ENCODE measurements around the gene MEIS2.

MEIS2 gene

GRCh38 chr15:37004373-37004869, 95.9 kb downstream of the MEIS2 start:
- no peak for DNase-seq (ENCODE audit: low read depth)
- no peak for TF ChIP-seq CTCF (IDR thresholded peaks at IDR 0.05; ENCODE audit: low read depth, low read length, missing control alignments)
- H3K4me3 ChIP-seq (ENCODE audit: low read depth, low read length): no peak overlapping the region

GRCh38 chr15:37002041-37002672, 98.2 kb downstream of the MEIS2 start:
- no peak for TF ChIP-seq CTCF (IDR thresholded peaks at IDR 0.05; ENCODE audit: low read depth, low read length, missing control alignments)
- no peak for DNase-seq (ENCODE audit: low read depth)
- H3K4me3 ChIP-seq (ENCODE audit: low read depth, low read length): no peak overlapping the region

GRCh38 chr15:37001417-37001816, 98.9 kb downstream of the MEIS2 start:
- no peak overlapping the region for H3K4me3 ChIP-seq (ENCODE audit: low read depth, low read length)
- TF ChIP-seq CTCF (IDR thresholded peaks at IDR 0.05; ENCODE audit: low read depth, low read length, missing control alignments): no peak
- DNase-seq (ENCODE audit: low read depth): no peak

GRCh38 chr15:36999778-37000177, 100.6 kb downstream of the MEIS2 start:
- DNase-seq (ENCODE audit: low read depth): no peak
- no peak overlapping the region for H3K4me3 ChIP-seq (ENCODE audit: low read depth, low read length)
- TF ChIP-seq CTCF (IDR thresholded peaks at IDR 0.05; ENCODE audit: low read depth, low read length, missing control alignments): no peak

GRCh38 chr15:36996538-36997181, 103.7 kb downstream of the MEIS2 start:
- no peak for DNase-seq (ENCODE audit: low read depth)
- TF ChIP-seq CTCF (IDR thresholded peaks at IDR 0.05; ENCODE audit: low read depth, low read length, missing control alignments): no peak
- no peak overlapping the region for H3K4me3 ChIP-seq (ENCODE audit: low read depth, low read length)

GRCh38 chr15:36996121-36996520, 104.2 kb downstream of the MEIS2 start:
- no peak for DNase-seq (ENCODE audit: low read depth)
- TF ChIP-seq CTCF (IDR thresholded peaks at IDR 0.05; ENCODE audit: low read depth, low read length, missing control alignments): no peak
- H3K4me3 ChIP-seq (ENCODE audit: low read depth, low read length): no peak overlapping the region

GRCh38 chr15:36994790-36995189, 105.6 kb downstream of the MEIS2 start:
- no peak for DNase-seq (ENCODE audit: low read depth)
- TF ChIP-seq CTCF (IDR thresholded peaks at IDR 0.05; ENCODE audit: low read depth, low read length, missing control alignments): no peak
- no peak overlapping the region for H3K4me3 ChIP-seq (ENCODE audit: low read depth, low read length)
